NCI-H2227 (cell line): ENCODE data around the gene ZSWIM5.
A peak's percentile ranks its signal among the peaks of the same experiment; 100 is the strongest.
"Not testable (repeated sequence)": the region's sequence is repeated elsewhere in the genome, so short reads cannot be mapped to it uniquely, and the experiment has no call there.

Experiments used
- DNase-seq: peaks from one replicate; lab custom pipeline; 2025; ENCODE audit not compliant: unreplicated experiment; lab: John Stamatoyannopoulos, UW

Gene ZSWIM5

DNA sequence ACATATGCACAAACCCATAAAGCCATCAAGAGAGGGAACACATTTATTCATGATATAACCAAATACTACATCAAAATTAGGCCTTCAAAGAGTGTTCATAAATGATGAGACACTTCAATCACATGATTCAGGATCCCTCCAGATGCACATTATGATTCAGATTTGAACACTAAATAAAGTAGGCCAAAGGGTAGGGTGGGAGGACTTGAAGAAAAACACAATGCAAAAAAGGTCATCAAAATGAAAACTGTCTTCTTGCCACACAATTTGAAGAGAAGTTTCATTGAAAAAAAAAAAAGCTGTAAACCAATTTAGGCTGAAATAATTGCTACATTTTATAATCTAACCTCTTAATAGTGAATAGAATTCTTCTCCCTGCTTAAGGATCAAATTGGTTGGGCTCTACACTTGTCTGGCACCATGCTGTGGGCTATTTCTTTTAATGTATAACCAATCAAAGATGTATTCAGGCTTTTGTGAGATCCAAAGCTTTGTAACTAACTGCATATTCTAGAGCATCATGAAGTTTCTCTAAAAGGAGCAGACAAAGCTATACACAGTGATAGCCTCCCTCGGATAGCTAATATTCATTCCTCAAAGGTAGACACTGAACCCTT is 58.1 kb downstream of the ZSWIM5 start:
- DNase-seq, result peak; percentile 62

DNA sequence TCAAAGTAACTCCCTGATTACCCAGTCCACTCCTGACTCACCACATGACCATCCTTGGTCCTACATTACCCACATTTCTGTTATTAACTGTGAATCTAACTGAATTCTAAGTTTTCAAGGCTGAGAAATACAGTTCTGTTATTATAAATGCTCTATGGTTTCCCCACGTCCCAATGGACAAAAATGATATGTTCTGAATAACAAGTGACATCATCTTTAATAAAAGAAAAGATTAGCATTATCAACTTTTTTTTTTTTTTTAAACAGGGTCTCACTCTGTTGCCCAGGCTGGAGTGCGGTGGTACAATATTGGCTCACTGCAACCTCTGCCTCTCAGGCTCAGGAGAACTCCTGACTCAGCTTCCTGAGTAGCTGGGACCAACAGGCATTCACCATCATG is 59.6 kb downstream of the ZSWIM5 start:
- no peak for DNase-seq

DNA sequence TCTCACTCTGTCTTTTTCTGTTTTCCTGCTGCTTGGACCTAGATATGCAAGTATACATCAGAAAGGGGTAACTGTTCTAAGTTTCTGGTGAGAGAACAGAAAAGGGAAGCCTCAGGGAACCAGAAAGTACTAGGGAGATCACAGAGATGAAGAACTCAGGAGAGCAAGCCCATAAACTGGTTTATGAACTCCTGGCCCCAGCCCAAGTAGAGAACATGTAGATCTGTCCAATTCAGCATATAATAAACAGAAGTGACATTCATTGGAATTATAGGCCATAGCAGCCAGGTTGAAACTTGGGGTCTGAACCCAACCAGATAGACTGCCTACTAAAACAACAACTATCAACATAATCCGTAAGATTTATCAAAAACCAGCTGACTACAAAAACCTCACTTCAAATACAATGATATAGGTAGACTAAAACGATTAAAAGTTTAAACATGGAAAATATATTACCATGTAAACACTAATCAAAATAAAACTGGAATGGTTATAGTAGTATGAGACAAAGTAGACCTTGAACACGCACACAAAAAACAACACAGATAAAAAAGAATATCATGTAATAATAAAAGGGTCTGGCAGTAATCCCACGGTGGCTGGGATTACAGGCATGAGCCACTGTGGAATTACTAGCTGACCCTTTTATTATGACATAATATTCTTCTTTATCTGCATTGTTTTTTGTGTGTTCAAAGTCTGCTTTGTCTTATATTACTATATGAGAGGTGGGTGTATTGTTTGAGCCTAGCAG is 65.0 kb downstream of the ZSWIM5 start:
- no peak for DNase-seq

DNA sequence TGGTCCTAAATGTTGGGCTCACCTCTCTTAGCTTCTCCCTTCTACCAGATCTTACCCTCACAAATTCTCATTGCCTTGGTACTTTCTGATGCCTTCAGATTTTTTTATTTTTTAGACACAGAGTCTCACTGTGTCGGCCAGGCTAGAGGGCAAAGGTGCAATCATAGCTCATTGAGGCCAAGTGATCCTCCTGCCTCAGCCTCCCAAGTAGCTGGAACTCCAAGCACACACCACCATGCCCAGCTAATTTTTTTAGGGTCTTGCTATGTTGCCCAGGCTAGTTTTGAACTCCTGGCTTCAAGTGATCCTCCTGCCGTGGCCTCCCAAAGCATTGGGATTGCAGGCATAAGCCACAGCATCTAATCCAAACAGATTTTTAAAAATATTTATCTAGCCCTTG is 69.4 kb downstream of the ZSWIM5 start:
- no peak for DNase-seq

DNA sequence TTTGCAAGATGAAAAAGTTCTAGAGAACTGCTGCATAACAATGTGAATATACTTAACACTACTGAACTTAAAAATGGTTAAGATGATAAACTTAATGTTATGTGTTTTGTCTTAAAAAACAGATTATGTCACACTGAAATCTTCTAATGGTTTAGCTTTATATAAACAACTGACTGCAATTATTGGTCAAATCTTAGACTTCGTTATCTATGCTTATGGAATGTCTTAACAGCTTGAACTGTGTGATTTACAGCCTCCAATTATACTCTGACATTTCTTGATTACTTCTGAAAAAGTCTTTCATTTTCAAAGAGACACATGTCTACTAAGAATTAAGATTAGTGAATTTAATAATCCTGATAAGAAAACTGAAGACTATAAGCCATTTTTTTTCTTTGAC is 71.1 kb downstream of the ZSWIM5 start:
- no peak for DNase-seq

DNA sequence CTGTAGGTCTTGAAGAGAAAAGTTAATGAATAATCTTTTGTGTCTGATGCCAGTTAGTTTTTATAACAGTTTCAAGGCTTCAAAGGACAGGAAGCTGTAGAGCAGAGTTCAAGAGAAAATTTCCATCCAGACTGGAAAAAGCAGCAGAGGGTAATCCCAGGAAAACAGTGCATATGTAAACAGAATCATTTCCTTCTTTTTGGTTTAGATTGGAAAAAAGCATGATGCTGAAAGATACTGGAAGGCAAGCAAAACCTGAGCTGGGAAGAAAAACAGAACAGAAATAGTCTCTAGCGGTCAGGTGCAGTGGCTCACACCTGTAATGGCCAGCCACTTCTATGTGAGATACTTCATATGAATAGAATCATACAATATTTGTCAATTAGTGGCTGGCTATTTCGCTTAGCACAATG is 71.9 kb downstream of the ZSWIM5 start:
- no peak for DNase-seq

DNA sequence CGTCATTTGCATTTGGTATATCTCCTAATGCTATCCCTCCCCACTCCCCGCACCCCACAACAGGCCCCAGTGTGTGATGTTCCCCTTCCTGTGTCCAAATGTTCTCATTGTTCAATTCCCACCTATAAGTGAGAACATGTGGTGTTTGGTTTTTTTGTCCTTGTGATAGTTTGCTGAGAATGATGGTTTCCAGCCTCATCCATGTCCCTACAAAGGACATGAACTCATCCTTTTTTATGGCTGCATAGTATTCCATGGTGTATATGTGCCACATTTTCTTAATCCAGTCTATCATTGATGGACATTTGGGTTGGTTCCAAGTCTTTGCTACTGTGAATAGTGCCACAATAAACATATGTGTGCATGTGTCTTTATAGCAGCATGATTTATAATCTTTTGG is 73.7 kb downstream of the ZSWIM5 start:
- DNase-seq, result not testable (repeated sequence)

DNA sequence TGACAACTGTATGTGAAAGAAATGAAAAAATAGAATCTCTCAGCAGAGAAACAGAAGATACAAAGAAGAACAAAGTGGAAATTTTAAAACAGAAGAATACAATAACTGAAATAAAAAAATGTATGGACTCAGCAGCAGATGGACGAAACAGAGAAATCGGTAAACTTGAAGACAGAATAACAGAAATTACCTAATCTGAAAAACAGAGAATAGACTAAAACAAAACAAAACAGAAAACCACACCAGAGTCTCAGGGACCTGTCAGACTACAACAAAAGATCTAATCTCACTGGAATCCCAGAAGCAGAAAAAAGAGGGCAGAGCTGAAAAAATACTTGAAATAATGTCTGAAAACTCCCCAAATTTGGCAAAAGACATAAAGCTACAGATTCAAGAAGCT is 83.0 kb downstream of the ZSWIM5 start:
- DNase-seq, result no peak

DNA sequence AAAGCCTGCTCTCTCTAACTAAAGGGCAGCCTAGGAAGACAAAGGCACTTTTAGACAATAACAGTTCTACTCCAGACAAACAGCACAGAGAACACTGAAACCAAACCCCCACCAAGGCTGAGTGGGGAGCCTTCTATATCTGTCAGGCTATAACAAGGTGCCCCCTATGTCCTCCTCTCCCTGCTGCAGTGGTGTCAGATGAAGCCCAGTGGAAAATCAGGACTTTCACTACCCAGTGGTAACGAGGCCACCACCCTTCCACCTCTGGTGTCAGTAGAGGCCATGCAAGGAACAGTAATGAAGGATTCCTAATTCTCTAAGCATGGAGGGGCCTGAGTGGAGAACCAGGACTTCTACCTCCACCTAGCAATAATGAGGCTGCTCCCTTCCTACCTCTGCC is 83.7 kb downstream of the ZSWIM5 start:
- no peak for DNase-seq

DNA sequence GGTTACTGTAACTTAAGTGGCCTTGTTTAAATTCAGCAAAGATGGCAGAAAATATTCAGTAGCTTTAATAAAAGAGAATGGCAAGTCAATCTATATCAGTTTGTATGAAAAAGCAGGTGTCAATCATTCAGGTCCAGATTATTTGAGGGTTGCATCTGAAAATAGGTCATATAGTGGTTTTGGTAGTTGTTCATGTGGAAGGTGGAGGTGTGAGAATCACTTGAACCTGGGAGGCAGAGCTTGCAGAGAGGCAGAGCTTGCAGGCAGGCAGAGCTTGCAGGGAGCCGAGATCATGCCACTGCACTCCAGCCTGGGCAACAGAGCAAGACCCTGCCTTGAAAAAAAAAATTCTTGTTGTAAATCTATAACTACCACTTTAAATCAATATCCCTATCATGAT is 88.6 kb downstream of the ZSWIM5 start:
- DNase-seq, result no peak

DNA sequence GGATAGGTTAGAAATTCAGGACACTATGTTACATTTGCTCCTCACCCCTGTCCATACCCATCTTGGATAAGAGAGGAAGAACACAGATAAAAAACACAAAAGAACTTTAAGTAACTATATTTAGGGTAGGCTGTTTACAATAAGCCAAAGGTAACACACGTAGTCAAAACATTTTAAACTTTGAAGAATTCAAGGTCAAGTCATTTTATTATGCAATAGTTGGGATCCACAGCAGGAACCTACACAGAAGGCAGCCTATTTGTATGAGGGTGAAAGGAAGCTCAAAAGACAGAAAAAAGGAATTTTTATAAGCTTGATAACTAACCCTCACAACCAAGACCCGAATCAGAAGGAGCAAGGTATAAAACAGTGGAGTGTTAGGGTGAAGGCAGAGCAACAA is 89.6 kb downstream of the ZSWIM5 start:
- DNase-seq, result no peak

DNA sequence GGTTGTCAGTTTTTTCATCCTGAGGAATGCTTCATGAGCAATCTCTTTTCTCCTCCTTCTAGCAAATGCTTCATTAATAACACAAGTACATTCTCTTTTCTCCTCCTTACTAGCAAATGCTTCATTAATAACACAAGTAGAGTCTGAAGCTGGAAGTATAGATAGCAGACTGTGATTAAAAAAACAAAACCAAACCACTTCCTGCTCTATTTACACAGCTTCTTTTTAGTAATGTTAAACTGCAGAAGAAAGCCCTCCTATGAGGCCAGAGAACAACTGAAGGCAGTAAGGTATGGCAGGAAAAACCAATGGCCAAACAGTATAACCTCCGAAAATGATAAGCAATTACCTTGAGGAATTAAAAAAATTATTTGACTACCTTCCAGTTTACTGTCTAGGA is 90.1 kb downstream of the ZSWIM5 start:
- no peak for DNase-seq

DNA sequence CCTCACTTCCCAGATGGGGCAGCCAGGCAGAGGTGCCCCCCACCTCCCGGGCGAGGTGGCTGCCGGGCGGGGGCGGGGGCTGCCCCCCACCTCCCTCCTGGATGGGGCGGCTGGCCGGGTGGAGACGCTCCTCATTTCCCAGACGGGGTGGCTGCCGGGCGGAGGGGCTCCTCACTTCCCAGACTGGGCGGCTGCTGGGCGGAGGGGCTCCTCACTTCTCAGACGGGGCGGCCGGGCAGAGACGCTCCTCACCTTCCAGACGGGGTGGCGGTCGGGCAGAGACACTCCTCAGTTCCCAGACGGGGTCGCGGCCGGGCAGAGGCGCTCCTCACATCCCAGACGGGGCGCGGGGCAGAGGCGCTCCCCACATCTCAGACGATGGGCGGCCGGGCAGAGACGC is 91.2 kb downstream of the ZSWIM5 start:
- not testable (repeated sequence) for DNase-seq

DNA sequence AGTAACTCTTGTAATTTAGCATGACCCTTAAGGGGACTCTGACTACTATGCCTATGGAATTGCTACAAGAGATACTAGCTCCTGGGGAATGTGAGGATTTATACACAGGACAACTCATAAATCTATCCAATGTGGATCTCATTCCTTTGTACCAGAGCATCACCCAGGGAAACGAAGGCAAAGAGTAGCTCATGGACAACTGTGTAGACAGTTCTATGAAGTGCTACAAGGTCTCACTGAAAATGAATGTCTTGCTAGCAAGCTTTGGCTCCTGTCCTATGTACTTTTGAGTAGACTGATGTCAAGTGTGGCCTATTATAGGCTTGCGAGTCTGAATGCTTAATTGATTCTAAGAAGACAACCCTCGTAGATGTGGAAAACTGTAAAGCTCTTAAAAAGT is 93.7 kb downstream of the ZSWIM5 start:
- no peak for DNase-seq

DNA sequence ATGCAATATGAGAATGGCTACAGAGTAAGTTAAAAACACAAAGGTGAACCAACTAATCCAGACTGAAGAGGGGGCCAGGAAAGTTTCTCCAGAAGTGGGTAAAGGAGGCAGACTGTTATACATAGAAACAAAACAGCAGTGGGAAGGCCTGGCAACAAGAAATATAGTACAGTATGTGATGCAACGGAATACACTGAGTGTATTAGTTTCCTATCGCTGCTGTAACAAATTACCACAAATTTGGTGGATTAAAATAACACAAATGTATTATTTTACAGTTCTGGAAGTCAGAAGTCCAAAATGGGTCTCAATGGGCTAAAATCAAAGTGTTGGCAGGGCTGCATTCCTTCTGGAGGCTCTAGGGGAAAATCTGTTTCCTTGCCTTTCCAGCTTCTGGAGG is 95.2 kb downstream of the ZSWIM5 start:
- no peak for DNase-seq

DNA sequence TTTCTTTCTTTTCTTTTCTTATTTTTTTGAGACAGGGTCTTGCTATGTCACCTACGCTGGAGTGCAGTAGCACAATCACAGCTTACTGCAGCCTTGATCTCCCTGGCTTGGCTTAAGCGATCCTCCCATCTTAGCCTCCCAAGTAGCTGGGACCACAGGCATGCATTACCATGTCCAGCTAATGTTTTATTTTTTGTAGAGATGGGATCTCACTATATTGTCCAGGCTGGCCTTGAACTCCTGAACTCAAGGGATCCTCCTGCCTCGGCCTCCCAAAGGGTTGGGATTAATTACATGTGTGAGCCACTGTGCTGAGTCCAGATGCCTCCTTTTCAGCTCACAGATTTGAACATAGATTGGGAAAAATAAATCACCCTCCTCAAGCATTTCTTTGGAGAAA is 98.6 kb downstream of the ZSWIM5 start:
- DNase-seq, result no peak

DNA sequence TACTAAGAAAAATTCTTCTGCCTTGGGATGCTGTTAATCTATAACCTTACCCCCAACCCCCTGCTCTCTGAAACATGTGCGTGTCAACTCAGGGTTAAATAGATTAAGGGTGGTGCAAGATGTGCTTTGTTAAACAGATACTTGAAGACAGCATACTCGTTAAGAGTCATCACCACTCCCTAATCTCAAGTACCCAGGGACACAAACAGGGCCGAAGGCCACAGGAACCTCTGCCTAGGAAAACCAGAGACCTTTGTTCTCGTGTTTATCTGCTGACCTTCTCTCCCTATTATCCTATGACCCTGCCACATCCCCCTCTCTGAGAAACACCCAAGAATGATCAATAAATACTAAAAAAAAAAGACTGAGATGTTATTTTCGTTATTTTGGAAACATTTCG is 99.5 kb downstream of the ZSWIM5 start:
- DNase-seq, result not testable (repeated sequence)

DNA sequence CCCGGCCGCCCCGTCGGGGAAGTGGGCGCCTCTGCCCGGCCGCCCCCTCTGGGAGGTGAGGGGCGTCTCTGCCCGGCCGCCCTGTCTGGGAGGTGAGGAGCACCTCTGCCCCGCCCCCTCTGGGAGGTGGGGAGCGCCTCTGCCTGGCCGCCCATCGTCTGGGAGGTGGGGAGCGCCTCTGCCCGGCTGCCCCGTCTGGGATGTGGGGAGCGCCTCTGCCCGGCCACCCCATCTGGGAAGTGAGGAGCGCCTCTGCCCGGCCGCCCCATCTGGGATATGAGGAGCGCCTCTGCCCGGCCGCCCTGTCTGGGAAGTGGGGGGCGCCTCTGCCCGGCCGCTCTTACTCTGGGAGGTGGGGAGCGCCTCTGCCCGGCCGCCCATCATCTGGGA is 100.3 kb downstream of the ZSWIM5 start:
- DNase-seq, result not testable (repeated sequence)

DNA sequence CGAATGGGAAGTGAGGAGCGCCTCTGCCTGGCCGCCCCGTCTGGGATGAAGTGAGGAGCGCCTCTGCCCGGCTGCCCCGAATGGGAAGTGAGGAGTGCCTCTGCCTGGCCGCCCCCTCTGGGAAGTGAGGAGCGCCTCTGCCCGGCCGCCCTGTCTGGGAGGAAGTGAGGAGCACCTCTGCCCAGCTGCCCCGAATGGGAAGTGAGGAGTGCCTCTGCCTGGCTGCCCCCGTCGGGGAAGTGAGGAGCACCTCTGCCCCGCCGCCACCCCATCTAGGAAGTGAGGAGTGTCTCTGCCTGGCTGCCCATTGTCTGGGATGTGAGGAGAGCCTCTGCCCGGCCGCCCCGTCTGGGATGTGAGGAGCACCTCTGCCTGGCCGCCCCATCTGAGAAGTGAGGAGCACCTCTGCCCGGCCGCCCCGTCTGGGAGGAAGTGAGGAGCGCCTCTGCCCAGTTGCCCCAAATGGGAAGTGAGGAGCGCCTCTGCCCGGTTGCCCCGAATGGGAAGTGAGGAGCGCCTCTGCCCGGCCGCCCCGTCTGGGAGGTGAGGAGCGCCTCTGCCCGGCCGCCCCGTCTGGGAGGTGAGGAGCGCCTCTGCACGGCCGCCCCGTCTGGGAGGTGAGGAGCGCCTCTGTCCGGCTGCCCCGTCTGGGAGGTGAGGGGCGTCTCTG is 100.8 kb downstream of the ZSWIM5 start:
- DNase-seq, result not testable (repeated sequence)

DNA sequence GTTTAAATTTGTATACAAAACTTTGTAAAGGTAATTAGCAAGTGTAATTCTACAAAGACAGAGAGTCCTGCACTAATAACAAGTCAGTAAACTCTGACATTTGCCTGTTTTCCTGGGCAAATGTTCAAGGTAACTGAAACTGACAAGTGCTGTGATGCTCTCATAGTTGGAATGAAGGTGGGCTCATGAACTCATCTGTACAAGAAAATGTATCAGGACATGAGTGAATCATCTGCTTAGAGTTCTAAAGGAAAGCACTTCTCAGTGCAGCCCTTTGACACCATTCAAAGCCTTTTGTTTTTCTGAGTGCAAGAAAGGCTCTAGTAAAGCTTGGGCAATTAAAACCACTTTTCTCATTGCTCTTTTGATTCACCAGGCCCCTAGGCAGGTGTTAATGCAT is 102.9 kb downstream of the ZSWIM5 start:
- DNase-seq, result no peak

DNA sequence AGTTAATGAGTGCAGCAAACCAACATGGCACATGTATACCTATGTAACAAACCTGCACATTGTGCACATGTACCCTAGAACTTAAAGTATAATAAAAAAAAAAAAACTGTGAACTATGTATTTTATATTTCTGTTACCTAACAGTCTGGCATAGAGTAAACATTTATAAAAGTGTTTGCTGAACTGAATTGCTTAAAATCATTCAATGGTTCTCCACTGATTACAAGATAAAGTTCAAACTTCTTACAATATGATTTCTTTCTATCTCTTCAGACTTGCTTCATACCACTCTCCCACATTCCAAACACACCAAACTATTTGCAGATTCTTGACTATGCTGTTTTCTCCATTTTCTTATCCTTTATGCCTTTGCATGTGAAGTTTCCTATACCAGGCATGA is 104.5 kb downstream of the ZSWIM5 start:
- no peak for DNase-seq

DNA sequence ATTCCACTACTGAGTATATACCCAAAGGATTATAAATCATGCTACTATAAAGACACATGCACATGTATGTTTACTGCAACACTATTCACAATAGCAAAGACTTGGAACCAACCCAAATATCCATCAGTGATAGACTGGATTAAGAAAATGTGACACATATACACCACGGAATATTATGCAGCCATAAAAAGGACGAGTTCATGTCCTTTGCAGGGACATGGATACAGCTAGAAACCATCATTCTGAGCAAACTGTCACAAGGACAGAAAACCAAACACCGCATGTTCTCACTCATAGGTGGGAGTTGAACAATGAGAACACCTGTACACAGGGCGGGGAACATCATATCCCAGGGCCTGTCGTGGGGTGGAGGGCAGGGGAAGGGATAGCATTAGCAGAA is 104.9 kb downstream of the ZSWIM5 start:
- DNase-seq, result not testable (repeated sequence)
